Progenitor cell of endocrine pancreas (in vitro differentiated cells): ENCODE data around the gene CFAP221. TPM values are rescaled to one million over a fixed set of nuclear protein-coding genes. Genes with fewer than 3 reads are reported as not detected.

Experiments
- DNase-seq: peaks from one replicate; pipeline ENCODE4 v3.0.0; 2021; ENCODE audit warnings: low spot score; ENCODE audit not compliant: unreplicated experiment
- H3K27ac Mint-ChIP-seq: 2 replicates; pipeline ENCODE4 v1.8.0; 2021; ENCODE audit warnings: mild to moderate bottlenecking, moderate library complexity, mixed read lengths
- H3K27me3 Mint-ChIP-seq: 2 replicates; pipeline ENCODE4 v1.8.0; 2021; ENCODE audit warnings: mixed read lengths
- H3K36me3 Mint-ChIP-seq: 2 replicates; pipeline ENCODE4 v1.8.0; 2022; ENCODE audit warnings: mixed read lengths; ENCODE audit not compliant: insufficient read depth
- H3K4me1 Mint-ChIP-seq: 2 replicates; pipeline ENCODE4 v1.8.0; 2021; ENCODE audit warnings: low read depth, mixed read lengths
- H3K4me3 Mint-ChIP-seq: 2 replicates; pipeline ENCODE4 v1.8.0; 2021; ENCODE audit warnings: low read depth, mild to moderate bottlenecking, moderate library complexity, mixed read lengths
- H3K9me3 Mint-ChIP-seq: 2 replicates; pipeline ENCODE4 v1.8.0; 2021; ENCODE audit warnings: low read depth, mixed read lengths
- CTCF ChIP-seq: fragments of 200-600 bp; sonication (generic); IDR thresholded peaks from one replicate; pipeline ENCODE4 v1.5.0; 2021; ENCODE audit warnings: antibody characterized with exemption, mild to moderate bottlenecking; ENCODE audit not compliant: unreplicated experiment
- total RNA-seq: library from RNA; stranded (reverse); gene quantifications from 2 replicates; pipeline ENCODE4 v1.2.1, GENCODE V29; 2021

The CFAP221 gene
- total RNA-seq, 1 donor from 2014 or later: 33.0 TPM

GRCh38 chr2:119523952-119524694 lies 20.1 kb upstream of the CFAP221 start, which contains the start of gene SCTR:
Gene SCTR, minus strand, starts transcription at chr2:119524483. Its CDS starts 257 bp downstream, at chr2:119524226.
- DNase-seq: peak; percentile 37
- Mint-ChIP-seq H3K9me3 (no peaks in the 10 kb centered on the region), H3K27ac (peak within 1 kb of the TSS; percentile 46), H3K4me3 (peak within 1 kb of the TSS; percentile 79), H3K27me3 (peaks cover 74% of the 10 kb centered on the region), H3K4me1 (peaks cover 20% of the 10 kb centered on the region), H3K36me3 (peaks cover 3% of the 10 kb centered on the region)
- peak; percentile 35 for TF ChIP-seq CTCF

GRCh38 chr2:119525614-119526013 lies 18.6 kb upstream of the CFAP221 start:
- no peaks in the 10 kb centered on the region for H3K9me3 Mint-ChIP-seq
- H3K27me3 Mint-ChIP-seq: peaks cover 70% of the 10 kb centered on the region

DNA sequence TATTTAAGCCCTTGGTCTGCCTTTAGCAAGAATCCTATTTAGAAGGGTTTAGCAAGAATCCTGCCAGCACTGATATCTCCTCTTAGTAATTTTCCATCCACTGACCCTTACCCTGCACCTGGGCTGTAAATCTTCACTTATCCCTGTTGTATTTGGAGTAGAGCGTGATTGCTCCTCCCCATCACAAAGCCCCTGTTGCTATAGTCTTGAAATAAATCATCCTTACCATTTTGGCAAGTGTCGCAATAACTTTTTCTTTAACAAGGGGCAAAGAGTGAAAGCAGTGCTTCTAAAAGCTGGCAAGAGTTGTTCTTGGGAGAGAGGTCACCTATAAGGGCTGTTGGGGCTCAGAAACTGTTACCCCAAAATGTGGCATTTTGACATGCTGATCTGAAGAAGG lies 16.2 kb upstream of the CFAP221 start:
- H3K27me3 Mint-ChIP-seq: peaks cover 46% of the 10 kb centered on the region
- no peak for DNase-seq
- H3K36me3 Mint-ChIP-seq: peaks cover 5% of the 10 kb centered on the region
- peaks cover 15% of the 10 kb centered on the region for H3K4me1 Mint-ChIP-seq
- H3K27ac Mint-ChIP-seq: no peak overlapping the region
- no peak for TF ChIP-seq CTCF
- H3K9me3 Mint-ChIP-seq: peaks cover 13% of the 10 kb centered on the region
- H3K4me3 Mint-ChIP-seq: no peak overlapping the region

More at GRCh38 chr2:119525614-119526013, 18.6 kb upstream of the CFAP221 start:
- H3K36me3 Mint-ChIP-seq: no peaks in the 10 kb centered on the region
- no peak for TF ChIP-seq CTCF
- peaks cover 20% of the 10 kb centered on the region for H3K4me1 Mint-ChIP-seq
- peak overlapping the region; percentile 60 for H3K4me3 Mint-ChIP-seq
- no peak for DNase-seq
- H3K27ac Mint-ChIP-seq: no peak overlapping the region

DNA sequence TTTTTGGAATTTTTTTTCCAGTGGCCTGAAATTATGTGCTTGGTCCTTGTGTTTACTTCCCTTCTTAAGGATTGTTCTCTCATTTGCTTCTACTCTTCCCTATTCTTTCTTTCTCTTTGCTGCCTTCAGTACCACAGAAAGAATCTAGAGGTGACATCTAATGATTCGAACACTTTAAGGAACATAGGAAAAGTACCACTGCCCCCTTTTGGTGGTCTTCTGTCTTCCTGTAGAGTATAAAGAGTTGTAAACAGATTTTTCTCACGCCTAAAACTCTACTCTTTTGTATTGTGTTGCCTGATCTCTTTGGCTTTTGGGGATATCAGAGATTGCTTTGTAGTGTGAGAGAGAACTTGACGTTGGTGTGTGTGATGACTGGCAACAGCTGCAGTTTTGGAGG lies 13.0 kb upstream of the CFAP221 start:
- DNase-seq: no peak
- TF ChIP-seq CTCF: peak; percentile 16
- Mint-ChIP-seq H3K27ac (no peak overlapping the region), H3K36me3 (peaks cover 10% of the 10 kb centered on the region), H3K4me3 (no peak overlapping the region), H3K27me3 (peaks cover 21% of the 10 kb centered on the region), H3K4me1 (peaks cover 15% of the 10 kb centered on the region), H3K9me3 (peaks cover 27% of the 10 kb centered on the region)

GRCh38 chr2:119533560-119533959 lies 10.7 kb upstream of the CFAP221 start:
- H3K36me3 Mint-ChIP-seq: peaks cover 10% of the 10 kb centered on the region
- H3K9me3 Mint-ChIP-seq: peaks cover 30% of the 10 kb centered on the region
- TF ChIP-seq CTCF: no peak
- H3K27ac Mint-ChIP-seq: no peak overlapping the region
- H3K4me1 Mint-ChIP-seq: peaks cover 19% of the 10 kb centered on the region
- H3K27me3 Mint-ChIP-seq: peaks cover 1% of the 10 kb centered on the region
- no peak for DNase-seq
- no peak overlapping the region for H3K4me3 Mint-ChIP-seq
